OCI-LY3 (cell line): ENCODE results near the gene MAZ.
"Not testable (repeated sequence)": the region's sequence is repeated elsewhere in the genome, so short reads cannot be mapped to it uniquely, and the experiment has no call there.

Experiments
- H2AFZ ChIP-seq: fragments of 200-600, 300-600 bp; shearing (Covaris generic); 2 replicates; pipeline ENCODE4 v1.6.0; 2014; ENCODE audit warnings: antibody characterized with exemption, low read depth, low read length
- H3K27ac ChIP-seq: fragments of 200-600, 300-600 bp; sonication (generic); 2 replicates; pipeline ENCODE4 v1.5.1; 2014; ENCODE audit warnings: mild to moderate bottlenecking, low read length, moderate library complexity, mixed read lengths
- H3K27me3 ChIP-seq: fragments of 200-600, 300-600 bp; sonication (generic); 2 replicates; pipeline ENCODE4 v1.6.1; 2014; ENCODE audit warnings: low read depth, low read length, mixed read lengths
- H3K36me3 ChIP-seq: fragments of 200-600, 300-600 bp; sonication (generic); replicated peaks from 2 replicates; pipeline ENCODE3; 2014; ENCODE audit warnings: low read depth, low read length, mixed read lengths
- H3K4me1 ChIP-seq: fragments of 300-600, 200-600 bp; sonication (generic); 2 replicates; pipeline ENCODE4 v1.6.1; 2014; ENCODE audit warnings: low read length, mixed read lengths
- H3K4me2 ChIP-seq: fragments of 200-600, 300-600 bp; sonication (generic); 2 replicates; pipeline ENCODE4 v1.6.1; 2014; ENCODE audit warnings: low read length, mixed read lengths
- H3K4me3 ChIP-seq: fragments of 300-600, 200-600 bp; sonication (generic); 2 replicates; pipeline ENCODE4 v1.5.1; 2014; ENCODE audit warnings: antibody characterized with exemption, mild to moderate bottlenecking, low read length, moderate library complexity
- H3K79me2 ChIP-seq: fragments of 300-600, 200-600 bp; shearing (Covaris generic); 2 replicates; pipeline ENCODE4 v1.6.1; 2014; ENCODE audit warnings: mild to moderate bottlenecking, low read length, mixed read lengths
- H3K9ac ChIP-seq: fragments of 300-600, 200-600 bp; shearing (Covaris generic); 2 replicates; pipeline ENCODE4 v1.6.0; 2014; ENCODE audit warnings: mild to moderate bottlenecking, low read length, moderate library complexity
- H3K9me3 ChIP-seq: fragments of 200-600, 300-600 bp; shearing (Covaris generic); 2 replicates; pipeline ENCODE4 v1.6.1; 2014; ENCODE audit warnings: low read length, mixed read lengths; ENCODE audit not compliant: insufficient read depth
- H4K20me1 ChIP-seq: fragments of 200-600, 300-600 bp; sonication (generic); 2 replicates; pipeline ENCODE4 v1.6.1; 2016; ENCODE audit warnings: low read length, mixed read lengths; ENCODE audit not compliant: insufficient read depth
- CTCF ChIP-seq: fragments of 200-600, 300-600 bp; sonication (generic); IDR thresholded peaks from 2 replicates; pipeline ENCODE4 v1.5.1; 2014; ENCODE audit warnings: antibody characterized with exemption, low read length, low read depth
- EZH2phosphoT487 ChIP-seq: fragments of 200-600 bp; shearing (Covaris generic); IDR thresholded peaks from 2 replicates; pipeline ENCODE4 v1.6.1; 2018; ENCODE audit warnings: antibody characterized with exemption, mixed run types, low read depth

MAZ gene

GRCh38 chr16:29790949-29791844 lies 15.1 kb upstream of the MAZ start:
- Histone ChIP-seq H3K4me2 (peak overlapping the region; percentile 92), H3K9ac (peak overlapping the region; percentile 84), H3K4me3 (peak overlapping the region; percentile 88), H3K27me3 (no peaks in the 10 kb centered on the region), H2AFZ (peak overlapping the region; percentile 34; the same call in 1 of the 2 replicates), H3K79me2 (peaks cover 63% of the 10 kb centered on the region), H3K4me1 (peaks cover 13% of the 10 kb centered on the region), H3K27ac (peak overlapping the region; percentile 47), H4K20me1 (0 out of 2 replicates have a peak, but pooled peaks cover 4% of the 10 kb centered on the region), H3K9me3 (no peaks in the 10 kb centered on the region), H3K36me3 (peaks cover 24% of the 10 kb centered on the region)
- TF ChIP-seq EZH2phosphoT487 (no peak), CTCF (no peak)

- no peak for TF ChIP-seq CTCF
- TF ChIP-seq EZH2phosphoT487: no peak
- Histone ChIP-seq H4K20me1 (0 out of 2 replicates have a peak, but pooled peaks cover 4% of the 10 kb centered on the region), H3K27ac (no peak overlapping the region), H3K4me1 (peaks cover 13% of the 10 kb centered on the region), H3K4me3 (peak overlapping the region; percentile 88), H3K79me2 (peaks cover 70% of the 10 kb centered on the region), H3K27me3 (no peaks in the 10 kb centered on the region), H3K9ac (peak overlapping the region; percentile 84), H3K9me3 (no peaks in the 10 kb centered on the region), H3K4me2 (peak overlapping the region; percentile 92), H3K36me3 (peaks cover 33% of the 10 kb centered on the region), H2AFZ (no peak overlapping the region)
Measured at GRCh38 chr16:29791845-29792807, 14.2 kb upstream of the MAZ start.

GRCh38 chr16:29793153-29793552 lies 13.2 kb upstream of the MAZ start:
- not testable (repeated sequence) for H3K4me2 ChIP-seq, H3K27ac ChIP-seq, H2AFZ ChIP-seq, H3K9me3 ChIP-seq, H3K4me3 ChIP-seq, H3K9ac ChIP-seq, H4K20me1 ChIP-seq, H3K27me3 ChIP-seq
- H3K4me1 ChIP-seq: peaks cover 13% of the 10 kb centered on the region
- peaks cover 70% of the 10 kb centered on the region for H3K79me2 ChIP-seq
- peaks cover 39% of the 10 kb centered on the region for H3K36me3 ChIP-seq

GRCh38 chr16:29794231-29794710 lies 12.1 kb upstream of the MAZ start:
- H3K4me1 ChIP-seq: peaks cover 13% of the 10 kb centered on the region
- H3K4me2 ChIP-seq: no peak overlapping the region
- no peaks in the 10 kb centered on the region for H3K27me3 ChIP-seq
- H2AFZ ChIP-seq: no peak overlapping the region
- no peak overlapping the region for H3K9ac ChIP-seq
- H3K36me3 ChIP-seq: peaks cover 50% of the 10 kb centered on the region
- TF ChIP-seq CTCF: no peak
- H3K9me3 ChIP-seq: no peaks in the 10 kb centered on the region
- no peak overlapping the region for H3K27ac ChIP-seq
- no peak overlapping the region for H3K4me3 ChIP-seq
- H3K79me2 ChIP-seq: peaks cover 70% of the 10 kb centered on the region
- 0 out of 2 replicates have a peak, but pooled peaks cover 4% of the 10 kb centered on the region for H4K20me1 ChIP-seq
